Measurements from ENCODE around the gene RBM18.

RBM18 gene

DNA sequence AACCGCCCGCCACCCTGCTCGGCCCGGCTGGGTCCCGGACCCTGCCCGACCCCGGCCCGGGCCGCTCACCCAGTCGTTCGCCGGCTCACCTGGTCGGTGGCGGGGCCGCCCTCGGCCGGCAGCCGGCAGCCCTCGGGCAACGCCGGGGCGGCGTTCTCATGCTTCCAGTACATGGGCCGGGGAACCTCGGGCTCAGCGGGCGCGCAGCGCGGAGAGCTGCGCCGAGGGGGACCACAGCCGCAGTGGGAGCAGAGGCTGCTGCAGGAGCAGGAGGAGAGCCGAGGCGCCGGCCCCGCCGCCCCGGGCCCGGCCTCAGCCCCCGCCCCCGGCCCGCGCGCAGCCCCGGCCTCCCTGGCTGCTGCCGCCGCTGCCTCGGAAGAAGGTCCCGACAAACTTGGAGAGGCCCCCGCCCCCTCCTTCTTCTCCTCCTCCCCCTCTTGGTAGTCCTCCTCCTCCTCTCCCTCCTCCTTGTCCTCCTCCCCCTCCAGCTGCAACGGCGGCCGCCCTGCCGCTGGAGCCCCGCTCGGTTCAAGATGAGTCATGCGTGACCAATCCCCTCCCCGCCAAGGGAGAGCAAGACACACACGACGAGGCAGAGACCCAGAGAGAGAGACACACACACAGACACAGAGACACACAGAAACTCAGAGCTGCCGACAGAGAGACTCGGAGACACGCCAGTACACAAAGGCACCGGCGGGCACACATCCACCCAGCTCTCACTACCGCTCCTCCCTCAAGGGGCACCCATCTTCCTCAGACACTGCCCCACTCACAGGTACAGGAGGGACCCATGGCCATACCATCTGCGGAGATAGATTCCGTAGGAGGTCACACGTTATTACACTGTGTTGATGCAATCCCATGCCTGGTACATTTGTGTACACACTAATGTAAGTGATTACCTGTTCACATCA lies 35.8 kb downstream of the RBM18 start, which contains the start of gene LHX6:
Gene LHX6 (minus strand): TSS at position 390 of the 917 bp plus-strand sequence. CDS start 217 bp downstream, at position 173.
- no peak within 1 kb of the TSS for H3K4me3 ChIP-seq (ENCODE audit: low read depth, low read length)
- TF ChIP-seq, protein P1, sequence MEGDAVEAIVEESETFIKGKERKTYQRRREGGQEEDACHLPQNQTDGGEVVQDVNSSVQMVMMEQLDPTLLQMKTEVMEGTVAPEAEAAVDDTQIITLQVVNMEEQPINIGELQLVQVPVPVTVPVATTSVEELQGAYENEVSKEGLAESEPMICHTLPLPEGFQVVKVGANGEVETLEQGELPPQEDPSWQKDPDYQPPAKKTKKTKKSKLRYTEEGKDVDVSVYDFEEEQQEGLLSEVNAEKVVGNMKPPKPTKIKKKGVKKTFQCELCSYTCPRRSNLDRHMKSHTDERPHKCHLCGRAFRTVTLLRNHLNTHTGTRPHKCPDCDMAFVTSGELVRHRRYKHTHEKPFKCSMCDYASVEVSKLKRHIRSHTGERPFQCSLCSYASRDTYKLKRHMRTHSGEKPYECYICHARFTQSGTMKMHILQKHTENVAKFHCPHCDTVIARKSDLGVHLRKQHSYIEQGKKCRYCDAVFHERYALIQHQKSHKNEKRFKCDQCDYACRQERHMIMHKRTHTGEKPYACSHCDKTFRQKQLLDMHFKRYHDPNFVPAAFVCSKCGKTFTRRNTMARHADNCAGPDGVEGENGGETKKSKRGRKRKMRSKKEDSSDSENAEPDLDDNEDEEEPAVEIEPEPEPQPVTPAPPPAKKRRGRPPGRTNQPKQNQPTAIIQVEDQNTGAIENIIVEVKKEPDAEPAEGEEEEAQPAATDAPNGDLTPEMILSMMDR (IDR thresholded peaks at IDR 0.05; ENCODE audit: borderline replicate concordance, insufficient read depth, low read depth, low read length), result no peak

DNA sequence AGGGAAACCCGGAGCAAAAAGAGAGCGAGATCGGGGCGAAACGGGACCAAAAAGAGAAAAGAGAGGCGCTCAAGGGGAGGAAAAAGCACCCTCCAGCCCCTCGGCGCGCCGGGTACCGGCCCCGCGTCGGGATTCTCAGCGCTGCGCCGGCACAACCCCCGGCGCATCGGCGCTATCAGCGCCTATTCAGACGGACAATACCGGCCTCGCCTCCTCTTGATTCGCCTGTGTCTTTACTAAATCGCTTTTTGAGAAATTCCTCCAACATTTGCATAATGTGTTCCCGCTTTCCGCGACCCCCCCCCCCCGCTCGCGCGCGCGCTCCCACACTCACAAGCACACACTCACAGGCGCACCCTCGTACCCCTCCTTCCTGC lies 36.5 kb downstream of the RBM18 start:
- H3K4me3 ChIP-seq (ENCODE audit: low read depth, low read length), result no peak overlapping the region
- TF ChIP-seq, protein P1 (IDR thresholded peaks at IDR 0.05; ENCODE audit: borderline replicate concordance, insufficient read depth, low read depth, low read length), result no peak

GRCh38 chr9:122227575-122227900 lies 37.1 kb downstream of the RBM18 start:
- TF ChIP-seq, protein P1 (IDR thresholded peaks at IDR 0.05; ENCODE audit: borderline replicate concordance, insufficient read depth, low read depth, low read length), result no peak
- H3K4me3 ChIP-seq (ENCODE audit: low read depth, low read length), result no peak overlapping the region

DNA sequence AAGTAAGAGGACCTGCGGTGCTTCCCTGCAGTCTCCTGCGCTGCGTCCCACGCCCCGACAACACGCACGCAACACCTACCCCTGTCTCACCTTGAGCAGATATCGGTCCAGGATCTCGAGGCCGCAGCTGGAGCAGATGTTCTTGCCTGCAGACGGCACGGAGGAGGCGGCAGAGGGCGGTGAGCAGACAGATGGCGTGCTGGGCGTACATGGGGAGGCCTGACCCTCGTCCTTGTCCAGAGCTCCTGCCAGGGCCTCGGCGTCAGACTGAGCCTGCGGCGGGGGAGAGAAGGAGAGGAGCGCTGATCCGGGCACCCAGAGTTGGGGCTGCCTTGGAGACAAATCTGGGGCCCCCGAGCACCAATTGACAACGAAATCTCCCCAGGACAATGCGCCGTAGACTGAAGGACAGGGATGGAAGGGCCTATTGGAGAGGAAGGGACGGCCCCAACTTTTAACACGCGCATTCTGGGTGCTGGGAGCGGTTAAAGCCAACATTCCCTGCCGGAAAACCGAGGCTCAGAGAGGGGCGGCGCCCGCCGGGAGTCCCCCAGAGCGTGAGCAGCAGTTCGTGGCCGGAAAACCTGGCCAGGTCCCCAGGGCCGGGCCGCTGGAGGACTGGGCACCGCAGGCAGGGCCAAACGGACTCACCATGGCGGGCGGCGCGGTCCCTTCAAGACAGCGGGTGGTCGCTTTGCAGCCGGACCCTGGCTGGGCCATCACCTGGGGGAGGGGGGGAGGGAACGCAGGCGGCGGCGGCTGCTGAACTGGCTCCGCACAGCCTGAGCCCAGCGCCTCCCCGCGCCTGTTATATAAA lies 37.7 kb downstream of the RBM18 start:
- TF ChIP-seq, protein P1 (IDR thresholded peaks at IDR 0.05; ENCODE audit: borderline replicate concordance, insufficient read depth, low read depth, low read length), result no peak
- no peak overlapping the region for H3K4me3 ChIP-seq (ENCODE audit: low read depth, low read length)

DNA sequence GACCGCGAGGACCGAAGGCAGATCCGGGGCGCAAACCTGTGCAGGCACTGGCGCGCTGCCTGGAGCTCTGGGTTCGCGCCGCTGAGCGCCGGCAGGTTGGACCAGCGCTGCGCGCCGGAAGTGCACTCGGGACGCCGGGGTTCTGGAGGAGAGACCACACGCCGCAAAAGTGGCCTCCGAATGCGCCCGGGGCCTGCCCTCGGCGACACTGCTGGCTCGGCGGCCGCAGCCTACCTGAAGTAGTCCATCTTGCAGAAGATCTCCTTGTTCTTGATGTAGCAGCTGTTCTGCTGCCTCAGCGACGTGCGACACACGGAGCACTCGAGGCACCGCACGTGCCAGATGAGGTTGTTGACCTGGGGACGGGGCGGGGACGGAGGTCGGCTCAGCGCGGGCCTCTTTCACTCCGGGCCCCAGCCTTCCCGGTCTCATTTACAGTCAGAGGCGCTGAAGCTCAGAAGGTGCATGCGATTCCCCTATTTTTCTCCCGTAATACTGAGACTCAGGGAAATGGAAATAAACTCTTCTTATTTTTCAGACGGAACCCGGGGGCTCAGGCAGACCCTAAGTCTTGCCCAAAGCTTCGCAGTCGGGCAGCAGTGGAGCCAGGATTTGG lies 38.4 kb downstream of the RBM18 start:
- H3K4me3 ChIP-seq (ENCODE audit: low read depth, low read length), result no peak overlapping the region

GRCh38 chr9:122225312-122226141 lies 39.1 kb downstream of the RBM18 start:
- TF ChIP-seq, protein P1 (IDR thresholded peaks at IDR 0.05; ENCODE audit: borderline replicate concordance, insufficient read depth, low read depth, low read length), result no peak
- no peak overlapping the region for H3K4me3 ChIP-seq (ENCODE audit: low read depth, low read length)

More for the DNA sequence above, 38.4 kb downstream of the RBM18 start:
- TF ChIP-seq, protein P1 (IDR thresholded peaks at IDR 0.05; ENCODE audit: borderline replicate concordance, insufficient read depth, low read depth, low read length), result no peak
